Activated naive CD4-positive, alpha-beta T cell treated with anti-CD3 and anti-CD28 coated beads for 36 hours (primary cell): ENCODE data around the gene GCNA. TPM values are rescaled to one million over a fixed set of nuclear protein-coding genes. Genes with fewer than 3 reads are reported as not detected.
"Not testable (repeated sequence)": the region's sequence is repeated elsewhere in the genome, so short reads cannot be mapped to it uniquely, and the experiment has no call there.

Experiments used
- CTCF ChIA-PET: fragments of 350-600 bp; sonication (Branson Sonifier 250); formaldehyde crosslinking; loops from one replicate; lab custom pipeline; 2021; ENCODE audit warnings: antibody characterized with exemption; lab: Charles Lee
- DNase-seq: peaks from one replicate; pipeline ENCODE4 v3.0.0-alpha.2; 2020
- H3K27ac Mint-ChIP-seq: one replicate; pipeline ENCODE4 v1.8.0; 2021; ENCODE audit warnings: mild to moderate bottlenecking, mixed read lengths
- H3K27me3 Mint-ChIP-seq: one replicate; pipeline ENCODE4 v1.8.0; 2021; ENCODE audit warnings: low read depth, mixed read lengths
- H3K36me3 Mint-ChIP-seq: one replicate; pipeline ENCODE4 v1.8.0; 2021; ENCODE audit warnings: low read depth, mixed read lengths
- H3K4me1 Mint-ChIP-seq: one replicate; pipeline ENCODE4 v1.8.0; 2021; ENCODE audit warnings: low read depth, mixed read lengths
- H3K4me3 Mint-ChIP-seq: one replicate; pipeline ENCODE4 v1.8.0; 2021; ENCODE audit warnings: mild to moderate bottlenecking, moderate library complexity, mixed read lengths
- H3K9me3 Mint-ChIP-seq: one replicate; pipeline ENCODE4 v1.8.0; 2021; ENCODE audit warnings: mixed read lengths
- intact Hi-C: fragments of 100-400 bp; cut with micrococcal nuclease; formaldehyde crosslinking; loops from one replicate; pipeline ENCODE4 v1.15.1; 2023
- total RNA-seq, 2 experiments: library from RNA; stranded (reverse); gene quantifications; one replicate each; pipeline ENCODE4 v1.2.3, GENCODE V29; 2021

GCNA gene
- total RNA-seq, 2 experiments from 2014 or later, result 2.8 to 2.9 TPM

GRCh38 chrX:71659959-71660358 is 81.7 kb downstream of the GCNA start:
- DNase-seq, result no peak
- Mint-ChIP-seq H3K4me1 (peaks cover 29% of the 10 kb centered on the region), H3K36me3 (no peaks in the 10 kb centered on the region), H3K9me3 (no peaks in the 10 kb centered on the region), H3K27ac (no peak overlapping the region), H3K4me3 (no peak overlapping the region), H3K27me3 (peaks cover 2% of the 10 kb centered on the region)
- CTCF ChIA-PET, result no interaction called here
- intact Hi-C loops, result no loop called here

GRCh38 chrX:71660562-71661416 is 82.6 kb downstream of the GCNA start:
- no peaks in the 10 kb centered on the region for H3K36me3 Mint-ChIP-seq
- DNase-seq, result no peak
- H3K27me3 Mint-ChIP-seq, result peaks cover 2% of the 10 kb centered on the region
- no peaks in the 10 kb centered on the region for H3K9me3 Mint-ChIP-seq
- H3K27ac Mint-ChIP-seq, result no peak overlapping the region
- H3K4me1 Mint-ChIP-seq, result peaks cover 29% of the 10 kb centered on the region
- intact Hi-C loops, result no loop called here
- CTCF ChIA-PET, result no interaction called here
- H3K4me3 Mint-ChIP-seq, result no peak overlapping the region

GRCh38 chrX:71661919-71662318 is 83.7 kb downstream of the GCNA start:
- H3K36me3 Mint-ChIP-seq, result no peaks in the 10 kb centered on the region
- H3K27me3 Mint-ChIP-seq, result peaks cover 2% of the 10 kb centered on the region
- CTCF ChIA-PET, result no interaction called here
- no peak for DNase-seq
- peaks cover 29% of the 10 kb centered on the region for H3K4me1 Mint-ChIP-seq
- intact Hi-C loops, result no loop called here
- H3K4me3 Mint-ChIP-seq, result no peak overlapping the region
- H3K27ac Mint-ChIP-seq, result no peak overlapping the region
- H3K9me3 Mint-ChIP-seq, result no peaks in the 10 kb centered on the region

- intact Hi-C loops, result loop anchor here (1.0 kb wide), 2 partner anchors 9 to 43 kb away; no protein-coding TSS in a partner anchor
- H3K27me3 Mint-ChIP-seq, H3K4me3 Mint-ChIP-seq, CTCF ChIA-PET, H3K27ac Mint-ChIP-seq, DNase-seq, H3K36me3 Mint-ChIP-seq, H3K9me3 Mint-ChIP-seq: not testable (repeated sequence)
- H3K4me1 Mint-ChIP-seq, result peaks cover 29% of the 10 kb centered on the region
Measured at GRCh38 chrX:71662654-71663053, 84.4 kb downstream of the GCNA start.

Other genes with a start within 250 kb of the GCNA start
- gene TAF1, start 212.1 kb upstream of the GCNA start, total RNA-seq, result 10 to 100 TPM; 24.0 to 27.2 TPM
- 100 to 1,000 TPM; 307 to 323 TPM for gene OGT, start 45.3 kb upstream of the GCNA start, total RNA-seq
- gene CXCR3, start 40.1 kb downstream of the GCNA start, total RNA-seq, result 1 to 10 TPM; 2.1 to 2.5 TPM
- not detected for gene CXorf49, start 139.8 kb downstream of the GCNA start, total RNA-seq
- gene CXorf49B, start 184.9 kb downstream of the GCNA start, total RNA-seq, result not detected